ENCODE results near the gene NES.

- TF ChIP-seq CTCF (IDR thresholded peaks at IDR 0.05) (no peak), POLR2A (IDR thresholded peaks at IDR 0.05) (no peak)
These were observed 12.3 kb downstream of the NES start for GRCh38 chr1:156664767-156665411.

All from thyroid gland (tissue), 4 donors.